Heart right ventricle (tissue), 16 donors: ENCODE data around the gene TGFBR2. TPM values are rescaled to one million over a fixed set of nuclear protein-coding genes. Genes with fewer than 3 reads are reported as not detected.

Source experiments
- ATAC-seq, 8 donors: fragments of 200-7000 bp; cut with Tn5 transposase; one replicate each; pipeline ENCODE4 v1.9.1; 2020; ENCODE audit warnings: mild to moderate bottlenecking in 8 of 8, moderate library complexity in 8 of 8, moderate number of reproducible peaks in 1 of 8
- DNase-seq, 2 donors: peaks; one replicate each; pipeline ENCODE4 v3.0.0-alpha.2; 2020
- H3K27ac ChIP-seq, 10 donors: fragments of 200-600 bp; sonication (generic) in 2 of 10; one replicate each; pipeline versions ENCODE4 v1.5.0 to v1.8.0; 2020 to 2022; ENCODE audit warnings: mild to moderate bottlenecking in 3 of 10
- H3K27me3 ChIP-seq, 7 donors: fragments of 200-600 bp; one replicate each; pipeline ENCODE4 v1.8.0; 2021 to 2022; ENCODE audit warnings: mild to moderate bottlenecking in 2 of 7
- H3K36me3 ChIP-seq, 9 donors: fragments of 200-600 bp; sonication (generic) in 1 of 9; one replicate each; pipeline versions ENCODE4 v1.5.0 to v1.8.0; 2020 to 2022; ENCODE audit warnings: mild to moderate bottlenecking in 2 of 9
- H3K4me1 ChIP-seq, 9 donors: fragments of 200-600 bp; sonication (generic) in 1 of 9; one replicate each; pipeline versions ENCODE4 v1.5.0 to v1.8.0; 2020 to 2022; ENCODE audit warnings: mild to moderate bottlenecking in 4 of 9
- H3K4me3 ChIP-seq, 10 donors: fragments of 200-600 bp; sonication (generic) in 2 of 10; one replicate each; pipeline versions ENCODE4 v1.5.0 to v1.8.0; 2020 to 2022; ENCODE audit warnings: mild to moderate bottlenecking in 7 of 10, moderate library complexity in 2 of 10
- H3K9me3 ChIP-seq, 11 donors: fragments of 200-600 bp in 10 of 11; sonication (generic) in 2 of 11; one replicate each; pipeline versions ENCODE4 v1.5.0 to v1.8.0; 2013 to 2022; ENCODE audit warnings: mild to moderate bottlenecking in 2 of 11, control low read depth in 1 of 11, moderate library complexity in 1 of 11
- WGBS, 2 donors: extraction: QIAGEN DNeasy Blood & Tissue Kit; methylation state at CpG; one replicate each; pipeline ENCODE4 v1.1.7; 2013; ENCODE audit warnings: inconsistent platforms in 1 of 2; 5-methylcytosine and 5-hydroxymethylcytosine counted together
- intact Hi-C, 10 donors: fragments of 100-400 bp; cut with DNase I; formaldehyde crosslinking; loops; one replicate each; pipeline versions ENCODE4 v1.11.1 to v1.14.2; 2022
- polyA plus RNA-seq, 2 donors: library from polyadenylated mRNA; stranded (reverse); fragments of 200-250 nt; gene quantifications; one replicate each; pipeline ENCODE4 v1.2.3, GENCODE V29; 2013
- total RNA-seq, 10 donors: library from RNA; stranded (reverse); fragmentation: NEBNext Ultra II Directional in 3 of 10; extraction: Animal tissue kit (Norgen Biotek cat#: 25700) in 3 of 10; gene quantifications; one replicate each; pipeline versions ENCODE4 v1.2.1 to v1.2.4, GENCODE V29; 2021 to 2023
- TF ChIP-seq, protein P1 (sequence below), 9 donors: fragments of 200-600 bp; sonication (generic) in 2 of 9; IDR thresholded peaks; one replicate each; pipeline versions ENCODE4 v1.5.0 to v1.8.0; 2021 to 2022; ENCODE audit warnings: antibody characterized with exemption in 9 of 9, mild to moderate bottlenecking in 5 of 9, moderate library complexity in 1 of 9
- donor health status: Arrhythmogenic right ventricular cardiomyopathy.
- donor health status: ischemic (EF 13 %, LVEDD 7.1; RV severe dilation, severe dysfunction).
- donor health status: healthy with polysubstance abuse.
- donor health status: DM: no; HTN: yes; CAD: no.
- donor health status: DM: no; HTN: no; CAD: no.
- donor health status: ischemic (EF 25% LVEDD 6.9; RV normal size, moderate dysfunction).
- donor health status: ischemic (EF 25% LVEDD 5.7; RV mildly dilated, moderate dysfunction).
- donor health status: healthy.
- donor health status: DM: yes; HTN: yes; CAD: no.
- donor health status: Ischemic cardiomyopathy.
- donor health status: ischemic (EF 35%, LVEDD 5.7; RV mildly dilated, moderate dysfunction).
- donor health status: nonischemic (EF 11% LVEDD 7.7; RV severe dilation, severe dysfunction).
- donor health status: DM: yes; HTN: yes; CAD: no.
- donor health status: PGD.
- donor health status: ischemic (EF 29% LVEDD 5.4; RV normal size, mild dysfunction).
- donor health status: nonischemic (EF 23%, LVEDD 6.1; RV moderate dilation, normal function).

The TGFBR2 gene
- total and polyA plus RNA-seq, 12 donors, result 14.6 to 197 (median 82.8) TPM

DNA sequence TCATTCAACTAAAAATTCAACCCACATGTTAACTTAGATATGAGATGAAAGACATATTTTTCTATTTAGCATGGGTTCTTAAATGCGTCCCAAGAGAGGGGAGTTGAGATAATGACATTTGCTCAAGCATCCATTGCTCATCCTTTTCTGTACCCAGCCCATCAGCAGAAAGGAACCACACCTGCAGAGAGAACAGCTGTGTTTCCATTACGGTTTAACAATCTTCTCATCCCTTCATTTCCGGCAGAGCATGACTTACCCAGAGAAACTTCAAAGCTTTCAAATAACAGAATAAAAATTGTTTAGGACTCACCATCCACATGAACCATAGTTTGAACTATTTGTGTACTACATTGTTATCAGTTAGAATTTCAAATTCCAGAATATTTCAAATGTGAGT is 113.1 kb downstream of the TGFBR2 start:
- Histone ChIP-seq H3K36me3 (no peaks in the 10 kb centered on the region), H3K27ac (no peak overlapping the region), H3K4me1 (no peaks in the 10 kb centered on the region), H3K4me3 (no peak overlapping the region), H3K27me3 (no peaks in the 10 kb centered on the region), H3K9me3 (no peaks in the 10 kb centered on the region)
- DNase-seq (no peak), ATAC-seq (no peak)
- 98 to 100% methylated on average over 3 of the region's 3 CpGs for WGBS, 2 donors
- TF ChIP-seq, protein P1, sequence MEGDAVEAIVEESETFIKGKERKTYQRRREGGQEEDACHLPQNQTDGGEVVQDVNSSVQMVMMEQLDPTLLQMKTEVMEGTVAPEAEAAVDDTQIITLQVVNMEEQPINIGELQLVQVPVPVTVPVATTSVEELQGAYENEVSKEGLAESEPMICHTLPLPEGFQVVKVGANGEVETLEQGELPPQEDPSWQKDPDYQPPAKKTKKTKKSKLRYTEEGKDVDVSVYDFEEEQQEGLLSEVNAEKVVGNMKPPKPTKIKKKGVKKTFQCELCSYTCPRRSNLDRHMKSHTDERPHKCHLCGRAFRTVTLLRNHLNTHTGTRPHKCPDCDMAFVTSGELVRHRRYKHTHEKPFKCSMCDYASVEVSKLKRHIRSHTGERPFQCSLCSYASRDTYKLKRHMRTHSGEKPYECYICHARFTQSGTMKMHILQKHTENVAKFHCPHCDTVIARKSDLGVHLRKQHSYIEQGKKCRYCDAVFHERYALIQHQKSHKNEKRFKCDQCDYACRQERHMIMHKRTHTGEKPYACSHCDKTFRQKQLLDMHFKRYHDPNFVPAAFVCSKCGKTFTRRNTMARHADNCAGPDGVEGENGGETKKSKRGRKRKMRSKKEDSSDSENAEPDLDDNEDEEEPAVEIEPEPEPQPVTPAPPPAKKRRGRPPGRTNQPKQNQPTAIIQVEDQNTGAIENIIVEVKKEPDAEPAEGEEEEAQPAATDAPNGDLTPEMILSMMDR (IDR thresholded peaks at IDR 0.05), result no peak
- intact Hi-C loops, result no loop called here

DNA sequence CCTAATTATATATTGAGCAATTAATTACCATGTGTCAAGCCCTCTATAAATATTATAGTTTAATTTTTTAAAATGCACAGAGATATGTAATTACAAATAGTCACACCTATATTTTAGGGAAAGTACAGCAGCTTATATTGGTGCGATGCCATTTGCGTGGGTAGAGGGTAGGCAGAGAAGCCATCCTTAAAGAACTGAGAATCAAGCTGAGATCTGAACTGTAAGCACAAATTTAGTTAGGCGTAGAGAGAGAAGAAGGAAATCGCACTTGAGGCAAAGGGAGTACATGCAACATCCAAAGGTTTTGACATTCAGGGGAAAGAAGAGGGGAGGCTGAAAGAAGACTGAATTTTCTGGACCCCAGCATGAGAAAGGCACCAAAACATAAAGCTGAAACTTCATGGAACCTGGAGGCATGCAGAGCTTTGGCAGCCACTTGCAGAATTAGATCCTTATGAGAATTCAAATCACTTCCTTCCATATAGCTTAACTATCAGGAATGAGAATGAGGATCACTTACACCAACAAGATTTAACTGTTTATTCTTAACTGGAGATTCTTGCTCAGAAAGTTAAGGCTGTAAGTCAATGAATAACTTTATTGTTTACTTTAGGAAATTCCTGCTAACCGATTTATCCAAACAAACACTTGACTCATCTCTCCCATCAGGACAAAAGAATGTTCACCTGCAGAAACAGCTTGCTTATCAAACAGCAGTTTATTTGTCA is 114.3 kb downstream of the TGFBR2 start:
- Histone ChIP-seq H3K9me3 (no peaks in the 10 kb centered on the region), H3K27me3 (no peaks in the 10 kb centered on the region), H3K27ac (no peak overlapping the region), H3K36me3 (no peaks in the 10 kb centered on the region), H3K4me3 (no peak overlapping the region), H3K4me1 (no peaks in the 10 kb centered on the region)
- 89 to 92% methylated on average over 5 of the region's 5 CpGs for WGBS, 2 donors
- TF ChIP-seq, protein P1 (IDR thresholded peaks at IDR 0.05), result no peak
- DNase-seq, result no peak
- no peak for ATAC-seq
- intact Hi-C loops, result no loop called here

GRCh38 chr3:30721314-30721634 is 114.9 kb downstream of the TGFBR2 start:
- Histone ChIP-seq H3K9me3 (no peaks in the 10 kb centered on the region), H3K27me3 (no peaks in the 10 kb centered on the region), H3K4me1 (no peaks in the 10 kb centered on the region), H3K4me3 (no peak overlapping the region), H3K36me3 (no peaks in the 10 kb centered on the region), H3K27ac (no peak overlapping the region)
- no peak for ATAC-seq
- 80% methylated on average over 2 of the region's 2 CpGs for WGBS, 2 donors
- TF ChIP-seq, protein P1 (IDR thresholded peaks at IDR 0.05), result no peak
- no peak for DNase-seq
- intact Hi-C loops, result no loop called here

GRCh38 chr3:30723211-30723610 is 116.8 kb downstream of the TGFBR2 start:
- H3K4me1 ChIP-seq, result no peaks in the 10 kb centered on the region
- H3K4me3 ChIP-seq, result no peak overlapping the region
- intact Hi-C loops, result no loop called here
- TF ChIP-seq, protein P1 (IDR thresholded peaks at IDR 0.05), result no peak
- no peaks in the 10 kb centered on the region for H3K9me3 ChIP-seq
- DNase-seq (no peak), ATAC-seq (no peak)
- H3K27ac ChIP-seq, result no peak overlapping the region
- no peaks in the 10 kb centered on the region for H3K27me3 ChIP-seq
- no peaks in the 10 kb centered on the region for H3K36me3 ChIP-seq
- 84 to 85% methylated on average over 1 of the region's 1 CpG for WGBS, 2 donors
